RPMI7951 (cell line): Measurements from ENCODE around the gene CBX7. TPM values are rescaled to one million over a fixed set of nuclear protein-coding genes. Genes with fewer than 3 reads are reported as not detected.

ENCODE experiments used
- DNase-seq: peaks from one replicate; pipeline ENCODE4 v3.0.0-alpha.2; 2012; ENCODE audit warnings: low read depth
- total RNA-seq: library from RNA; depleted of rRNA; stranded (reverse); fragments of >200 nt; shearing (Covaris generic); gene quantifications from 2 replicates; pipeline ENCODE4 v1.2.3, GENCODE V29; 2014; rRNA removed

The CBX7 gene
- total RNA-seq, 1 experiment from 2014 or later: 1.4 TPM

- DNase-seq: no peak
Measured at GRCh38 chr22:39092111-39092862, 60.2 kb downstream of the CBX7 start.

DNA sequence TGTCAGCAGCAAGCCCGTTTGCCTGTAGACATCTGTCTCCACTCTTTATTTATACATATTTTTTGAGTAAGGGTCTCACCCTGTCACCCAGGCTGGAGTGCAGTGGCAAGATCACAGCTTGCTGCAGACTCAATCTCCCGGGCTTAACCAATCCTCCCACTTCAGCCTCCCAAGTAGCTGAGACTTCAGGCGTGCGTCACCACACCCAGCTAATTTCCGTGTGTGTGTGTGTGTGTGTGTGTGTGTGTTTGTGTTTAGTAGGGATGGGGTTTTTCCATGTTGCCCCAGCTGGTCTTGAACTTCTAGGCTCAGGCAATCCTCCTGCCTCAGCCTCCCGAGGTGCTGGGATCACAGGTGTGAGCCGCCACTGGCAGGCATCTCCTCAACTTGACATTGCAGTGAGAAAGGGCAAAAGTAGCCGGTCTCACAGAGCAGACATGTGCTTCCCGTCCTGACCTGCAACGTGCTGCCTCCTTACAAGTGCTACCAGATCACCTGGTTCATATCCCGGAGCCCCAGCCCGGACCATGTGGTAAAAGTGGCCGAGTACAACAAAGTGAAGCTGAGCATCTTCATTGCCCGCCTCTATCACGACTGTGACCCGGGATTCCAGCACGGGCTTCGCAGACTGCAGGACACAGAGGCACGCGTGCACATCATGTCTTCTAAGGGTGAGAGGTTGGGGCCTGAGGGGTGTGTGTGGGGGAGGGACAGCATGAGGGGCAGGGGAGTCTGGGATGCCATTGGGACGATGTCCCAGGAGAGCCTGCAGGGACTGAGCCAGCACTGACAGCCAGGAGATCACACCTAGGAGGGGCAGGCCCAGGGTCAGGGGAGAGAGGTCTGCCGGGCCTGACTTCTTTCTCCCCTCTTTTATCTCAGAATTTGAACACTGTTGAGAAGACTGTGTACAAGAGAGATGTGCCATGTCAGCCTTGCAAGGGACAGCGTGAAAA is 61.1 kb downstream of the CBX7 start:
- DNase-seq: no peak

GRCh38 chr22:39090426-39091064 is 61.9 kb downstream of the CBX7 start:
- peak; percentile 84 for DNase-seq

- DNase-seq: peak; percentile 42
Measured at GRCh38 chr22:39089928-39090327, 62.6 kb downstream of the CBX7 start.

GRCh38 chr22:39088685-39089032 is 63.8 kb downstream of the CBX7 start:
- no peak for DNase-seq

- DNase-seq: no peak
Measured at GRCh38 chr22:39087881-39088684, 64.4 kb downstream of the CBX7 start.

- DNase-seq: no peak
Measured at GRCh38 chr22:39087098-39087497, 65.4 kb downstream of the CBX7 start.

GRCh38 chr22:39084666-39085065 is 67.8 kb downstream of the CBX7 start:
- no peak for DNase-seq

DNA sequence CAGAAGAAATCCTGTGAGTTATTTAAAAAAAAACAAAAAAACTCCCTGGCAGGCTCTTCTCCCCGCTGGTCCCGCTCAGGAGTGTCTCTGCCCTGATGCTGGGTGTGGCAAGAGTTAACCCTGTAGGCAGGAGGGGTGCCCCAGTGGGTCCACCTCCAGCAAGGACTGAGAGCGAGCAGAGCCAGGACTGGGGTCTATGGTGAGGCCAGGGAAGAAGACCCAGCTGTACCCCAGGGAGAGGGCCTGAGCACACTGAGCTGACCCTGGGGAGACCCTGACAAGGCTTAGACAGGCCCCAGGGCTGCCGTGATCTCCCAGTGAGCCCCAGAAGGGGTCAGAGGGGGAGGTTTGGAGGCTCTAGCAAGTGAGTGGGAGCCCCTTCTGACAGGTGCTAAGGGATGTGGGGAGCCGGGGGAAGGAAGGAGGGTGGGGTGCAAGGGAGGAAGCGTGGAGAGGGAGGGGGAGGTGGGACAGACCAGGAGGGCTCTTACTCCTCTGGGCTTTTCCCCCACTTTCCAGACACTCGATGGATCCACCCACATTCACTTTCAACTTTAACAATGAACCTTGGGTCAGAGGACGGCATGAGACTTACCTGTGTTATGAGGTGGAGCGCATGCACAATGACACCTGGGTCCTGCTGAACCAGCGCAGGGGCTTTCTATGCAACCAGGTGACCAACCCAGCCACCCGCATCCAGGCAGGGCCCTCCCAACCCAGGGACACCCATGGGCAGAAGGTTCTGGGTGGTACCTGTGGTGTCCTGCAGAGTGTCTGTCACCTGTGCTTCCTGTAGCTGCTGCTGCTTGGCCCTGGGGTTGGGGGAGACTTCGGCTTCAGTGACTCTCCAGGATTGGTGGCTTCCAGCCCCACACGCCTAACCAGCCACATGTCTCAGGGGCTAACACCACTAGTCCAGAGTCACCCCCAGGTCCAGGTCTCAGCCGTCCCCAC is 69.0 kb downstream of the CBX7 start:
- no peak for DNase-seq

GRCh38 chr22:39081598-39081997 is 70.9 kb downstream of the CBX7 start:
- DNase-seq: no peak

- no peak for DNase-seq
Measured at GRCh38 chr22:39081016-39081415, 71.5 kb downstream of the CBX7 start.

Other genes with a start within 250 kb of the CBX7 start
- gene APOBEC3A, start 195.1 kb downstream of the CBX7 start, total RNA-seq: not detected in 2 replicates
- 19.6 and 20.9 TPM in 2 replicates for gene APOBEC3B, start 170.3 kb downstream of the CBX7 start, total RNA-seq
- 10.8 and 11.2 TPM in 2 replicates for gene APOBEC3C, start 138.4 kb downstream of the CBX7 start, total RNA-seq
- gene APOBEC3D, start 131.6 kb downstream of the CBX7 start, total RNA-seq: 1.7 and 3.3 TPM in 2 replicates
- gene APOBEC3F, start 111.8 kb downstream of the CBX7 start, total RNA-seq: 7.9 and 8.9 TPM in 2 replicates
- 54.8 and 63.6 TPM in 2 replicates for gene APOBEC3G, start 75.4 kb downstream of the CBX7 start, total RNA-seq
- not detected in 2 replicates for gene APOBEC3H, start 55.4 kb downstream of the CBX7 start, total RNA-seq
- gene PDGFB, start 92.3 kb upstream of the CBX7 start, total RNA-seq: 1.2 and 1.7 TPM in 2 replicates
- gene RPL3, start 166.9 kb upstream of the CBX7 start, total RNA-seq: 1,170 and 1,583 TPM in 2 replicates
- gene SYNGR1, start 197.3 kb upstream of the CBX7 start, total RNA-seq: 7.0 and 14.8 TPM in 2 replicates
- gene TAB1, start 247.1 kb upstream of the CBX7 start, total RNA-seq: 7.6 and 8.0 TPM in 2 replicates